ENCODE measurements around the gene MOCS3. TPM values are rescaled to one million over a fixed set of nuclear protein-coding genes. Genes with fewer than 3 reads are reported as not detected.

MOCS3 gene
- total RNA-seq, 6 donors from 2014 or later = 1.6 to 5.3 (median 4.4) TPM

- WGBS, 2 donors = 64 to 66% methylated on average over 6 of the region's 6 CpGs
- TF ChIP-seq EP300 (IDR thresholded peaks at IDR 0.05) (peak in 1 of 4 donors; percentile 3), CTCF (IDR thresholded peaks at IDR 0.05) (no peak)
- no peak overlapping the region for H3K4me3 ChIP-seq
- ATAC-seq (ENCODE audit: low FRiP score in 2 of 2) = no peak
- H3K27ac ChIP-seq = no peak overlapping the region
- DNase-seq = peak in 1 of 2 donors; percentile 71
- H3K27me3 ChIP-seq = no peaks in the 10 kb centered on the region
- peaks cover 58 to 96% (median 77%) of the 10 kb centered on the region in 4 donors for H3K4me1 ChIP-seq
- no peaks in the 10 kb centered on the region for H3K9me3 ChIP-seq
- H3K36me3 ChIP-seq = no peaks in the 10 kb centered on the region
Observed at GRCh38 chr20:50919567-50919966, 39.1 kb upstream of the MOCS3 start.

GRCh38 chr20:50920997-50921396 lies 37.6 kb upstream of the MOCS3 start:
- no peak for TF ChIP-seq POLR2A (IDR thresholded peaks at IDR 0.05)
- TF ChIP-seq EP300 (IDR thresholded peaks at IDR 0.05) = no peak
- no peak for TF ChIP-seq CTCF (IDR thresholded peaks at IDR 0.05)
- TF ChIP-seq POLR2AphosphoS5 (IDR thresholded peaks at IDR 0.05) = no peak
- ATAC-seq (ENCODE audit: low FRiP score in 2 of 2) (no peak), DNase-seq (no peak)
- no peaks in the 10 kb centered on the region for H3K9me3 ChIP-seq
- peak overlapping the region in 2 of 4 donors; percentile 3 to 35 for H3K27ac ChIP-seq
- no peaks in the 10 kb centered on the region for H3K27me3 ChIP-seq
- H3K4me1 ChIP-seq = peaks cover 58 to 96% (median 73%) of the 10 kb centered on the region in 4 donors
- H3K36me3 ChIP-seq = peaks cover 0 to 3% (median 0%) of the 10 kb centered on the region in 4 donors
- no peak overlapping the region for H3K4me3 ChIP-seq

GRCh38 chr20:50921803-50922501 lies 36.7 kb upstream of the MOCS3 start:
- H3K27me3 ChIP-seq = no peaks in the 10 kb centered on the region
- peak overlapping the region; percentile 35 to 66 (median 46) for H3K27ac ChIP-seq
- 65 to 68% methylated on average over 8 of the region's 8 CpGs for WGBS, 2 donors
- DNase-seq (peak in 1 of 2 donors; percentile 60), ATAC-seq (ENCODE audit: low FRiP score in 2 of 2) (peak; percentile 43 to 80)
- no peak overlapping the region for H3K4me3 ChIP-seq
- peaks cover 0 to 4% (median 0%) of the 10 kb centered on the region in 4 donors for H3K36me3 ChIP-seq
- H3K4me1 ChIP-seq = peaks cover 57 to 90% (median 74%) of the 10 kb centered on the region in 4 donors
- TF ChIP-seq CTCF (IDR thresholded peaks at IDR 0.05) = no peak
- TF ChIP-seq POLR2AphosphoS5 (IDR thresholded peaks at IDR 0.05) = no peak
- TF ChIP-seq EP300 (IDR thresholded peaks at IDR 0.05) = no peak
- no peak for TF ChIP-seq POLR2A (IDR thresholded peaks at IDR 0.05)
- H3K9me3 ChIP-seq = no peaks in the 10 kb centered on the region

- Histone ChIP-seq H3K4me1 (peaks cover 67 to 88% (median 84%) of the 10 kb centered on the region in 4 donors), H3K4me3 (no peak overlapping the region), H3K27me3 (no peaks in the 10 kb centered on the region), H3K9me3 (no peaks in the 10 kb centered on the region), H3K36me3 (peaks cover 0 to 20% (median 0%) of the 10 kb centered on the region in 4 donors), H3K27ac (no peak overlapping the region)
- ATAC-seq (ENCODE audit: low FRiP score in 2 of 2) (no peak), DNase-seq (no peak)
- 58 to 65% methylated on average over 2 of the region's 2 CpGs for WGBS, 2 donors
- TF ChIP-seq POLR2AphosphoS5 (IDR thresholded peaks at IDR 0.05) (no peak), EP300 (IDR thresholded peaks at IDR 0.05) (no peak)
Observed at GRCh38 chr20:50924261-50924920, 34.2 kb upstream of the MOCS3 start.

GRCh38 chr20:50926530-50926929 lies 32.1 kb upstream of the MOCS3 start:
- no peak overlapping the region for H3K4me3 ChIP-seq

More at GRCh38 chr20:50926530-50926929, 32.1 kb upstream of the MOCS3 start:
- no peaks in the 10 kb centered on the region for H3K27me3 ChIP-seq
- ATAC-seq (ENCODE audit: low FRiP score in 2 of 2) (no peak), DNase-seq (no peak)
- 36% methylated on average over 1 of the region's 1 CpG for WGBS, 2 donors
- TF ChIP-seq CTCF (IDR thresholded peaks at IDR 0.05) (no peak), POLR2A (IDR thresholded peaks at IDR 0.05) (no peak), POLR2AphosphoS5 (IDR thresholded peaks at IDR 0.05) (no peak)
- peaks cover 53 to 77% (median 68%) of the 10 kb centered on the region in 4 donors for H3K4me1 ChIP-seq
- H3K27ac ChIP-seq = no peak overlapping the region
- H3K36me3 ChIP-seq = peaks cover 0 to 20% (median 0%) of the 10 kb centered on the region in 4 donors
- no peaks in the 10 kb centered on the region for H3K9me3 ChIP-seq
